GM21515 (cell line): ENCODE measurements around the gene ECT2.
"Not testable (repeated sequence)": the region's sequence is repeated elsewhere in the genome, so short reads cannot be mapped to it uniquely, and the experiment has no call there.

Source experiments
- ATAC-seq: cut with Tn5 transposase; IDR thresholded peaks from one replicate; pipeline ENCODE4 v1.9.1; 2021; ENCODE audit not compliant: unreplicated experiment

The ECT2 gene, protein sequence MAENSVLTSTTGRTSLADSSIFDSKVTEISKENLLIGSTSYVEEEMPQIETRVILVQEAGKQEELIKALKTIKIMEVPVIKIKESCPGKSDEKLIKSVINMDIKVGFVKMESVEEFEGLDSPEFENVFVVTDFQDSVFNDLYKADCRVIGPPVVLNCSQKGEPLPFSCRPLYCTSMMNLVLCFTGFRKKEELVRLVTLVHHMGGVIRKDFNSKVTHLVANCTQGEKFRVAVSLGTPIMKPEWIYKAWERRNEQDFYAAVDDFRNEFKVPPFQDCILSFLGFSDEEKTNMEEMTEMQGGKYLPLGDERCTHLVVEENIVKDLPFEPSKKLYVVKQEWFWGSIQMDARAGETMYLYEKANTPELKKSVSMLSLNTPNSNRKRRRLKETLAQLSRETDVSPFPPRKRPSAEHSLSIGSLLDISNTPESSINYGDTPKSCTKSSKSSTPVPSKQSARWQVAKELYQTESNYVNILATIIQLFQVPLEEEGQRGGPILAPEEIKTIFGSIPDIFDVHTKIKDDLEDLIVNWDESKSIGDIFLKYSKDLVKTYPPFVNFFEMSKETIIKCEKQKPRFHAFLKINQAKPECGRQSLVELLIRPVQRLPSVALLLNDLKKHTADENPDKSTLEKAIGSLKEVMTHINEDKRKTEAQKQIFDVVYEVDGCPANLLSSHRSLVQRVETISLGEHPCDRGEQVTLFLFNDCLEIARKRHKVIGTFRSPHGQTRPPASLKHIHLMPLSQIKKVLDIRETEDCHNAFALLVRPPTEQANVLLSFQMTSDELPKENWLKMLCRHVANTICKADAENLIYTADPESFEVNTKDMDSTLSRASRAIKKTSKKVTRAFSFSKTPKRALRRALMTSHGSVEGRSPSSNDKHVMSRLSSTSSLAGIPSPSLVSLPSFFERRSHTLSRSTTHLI

DNA sequence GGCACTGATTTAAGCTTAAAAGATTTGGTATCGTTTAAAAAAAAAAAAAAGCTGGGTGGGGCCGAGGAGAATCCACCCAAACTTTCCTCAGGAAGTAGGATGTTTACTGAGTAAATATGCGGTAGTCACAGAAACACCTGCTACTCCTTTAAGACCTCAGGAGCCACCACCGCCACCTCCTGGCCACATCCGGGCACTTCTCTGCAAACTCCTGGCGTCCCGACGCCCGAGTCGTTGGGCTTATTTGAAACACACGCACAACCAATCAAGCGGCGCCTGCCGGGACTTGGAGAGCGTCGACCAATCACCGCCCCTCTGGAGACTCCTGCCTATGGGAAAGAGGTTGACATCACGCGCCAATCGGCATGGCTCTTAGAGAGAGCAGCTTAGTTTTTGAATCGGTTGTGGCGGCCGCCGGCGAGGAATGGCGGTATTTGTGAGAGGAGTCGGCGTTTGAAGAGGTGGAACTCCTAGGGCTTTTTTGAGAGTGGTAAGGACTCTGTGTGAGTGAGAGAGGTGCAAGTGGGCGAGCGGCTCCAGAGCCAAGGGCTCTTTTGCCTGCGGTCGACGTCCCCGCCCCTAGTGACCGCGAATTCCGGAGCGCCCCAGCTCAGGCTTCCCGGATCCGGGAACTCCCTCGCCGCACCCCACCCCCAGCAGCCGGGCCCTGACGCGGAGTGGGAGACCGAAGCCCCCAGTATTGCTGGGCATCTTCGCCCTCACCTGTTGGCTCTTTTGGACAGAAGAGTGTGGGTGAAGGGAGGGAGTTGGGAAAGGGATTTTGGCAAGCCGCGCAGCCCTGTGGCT, at the start of gene ECT2:
ECT2 (plus strand) TSS at position 359 of the 807 bp plus-strand sequence. CDS start 3,805 bp downstream, outside the sequence.
- peak; percentile 97 for ATAC-seq

DNA sequence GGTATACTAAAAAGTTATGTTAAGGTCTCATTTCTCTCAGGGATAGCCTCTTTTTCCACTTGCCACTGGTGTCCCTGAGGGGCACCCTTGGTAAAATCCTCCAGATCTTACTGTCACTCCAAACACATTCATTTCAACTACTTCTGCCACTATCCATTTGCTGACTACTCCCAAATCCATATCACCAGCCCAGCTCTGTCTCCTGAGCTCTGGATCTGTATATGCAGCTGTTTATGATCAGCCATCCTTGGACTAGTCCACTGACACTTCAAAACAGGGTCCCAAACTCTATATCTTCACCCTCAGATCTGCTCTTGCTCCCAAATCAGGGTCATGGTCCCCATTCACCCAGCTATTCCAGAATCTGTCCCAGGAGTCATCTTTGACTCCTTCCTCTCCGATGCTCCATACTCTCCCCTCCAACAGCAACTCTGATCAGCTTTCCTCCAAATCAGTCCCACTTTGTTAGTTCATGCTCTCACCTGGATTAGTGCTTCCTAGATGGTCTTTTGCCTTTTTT, 49.5 kb upstream of the ECT2 start:
- no peak for ATAC-seq

DNA sequence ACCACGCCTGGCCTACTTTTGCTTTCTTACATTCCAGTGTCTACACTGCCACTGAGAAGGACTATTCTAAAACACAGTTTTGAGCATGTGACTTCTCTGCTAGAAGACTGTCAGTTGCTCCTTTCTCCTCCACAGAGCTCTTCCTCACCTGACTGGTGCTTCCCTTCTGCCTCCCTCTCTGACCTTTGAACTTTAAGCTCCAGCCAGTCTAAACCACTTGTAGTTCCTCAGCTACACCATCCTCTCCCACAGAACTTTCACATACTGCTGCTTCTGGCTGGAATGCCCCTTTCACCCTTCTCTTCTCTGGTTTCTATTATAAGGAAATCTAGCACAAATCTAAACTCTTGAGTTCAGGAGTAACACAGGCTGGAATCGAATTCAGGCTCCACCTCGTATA, 48.8 kb upstream of the ECT2 start:
- ATAC-seq = no peak

DNA sequence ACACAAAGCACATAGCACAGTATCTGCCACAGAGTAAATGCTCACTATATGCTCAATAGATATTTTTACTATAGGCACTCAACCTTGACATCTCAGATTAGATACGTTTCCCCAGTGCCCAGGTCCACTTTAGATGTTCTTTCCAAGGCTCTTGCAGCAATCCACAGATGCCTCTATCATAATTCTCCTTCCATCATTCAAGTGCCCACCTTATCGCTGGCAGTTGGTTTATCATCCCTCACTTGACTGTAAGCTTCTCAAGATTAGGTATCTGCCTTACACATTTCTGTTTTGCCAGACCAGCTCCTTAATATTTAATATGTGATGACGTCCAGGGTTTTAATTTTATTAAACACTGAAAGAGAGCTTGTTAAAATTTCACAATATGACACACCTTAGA, 48.3 kb upstream of the ECT2 start:
- no peak for ATAC-seq

DNA sequence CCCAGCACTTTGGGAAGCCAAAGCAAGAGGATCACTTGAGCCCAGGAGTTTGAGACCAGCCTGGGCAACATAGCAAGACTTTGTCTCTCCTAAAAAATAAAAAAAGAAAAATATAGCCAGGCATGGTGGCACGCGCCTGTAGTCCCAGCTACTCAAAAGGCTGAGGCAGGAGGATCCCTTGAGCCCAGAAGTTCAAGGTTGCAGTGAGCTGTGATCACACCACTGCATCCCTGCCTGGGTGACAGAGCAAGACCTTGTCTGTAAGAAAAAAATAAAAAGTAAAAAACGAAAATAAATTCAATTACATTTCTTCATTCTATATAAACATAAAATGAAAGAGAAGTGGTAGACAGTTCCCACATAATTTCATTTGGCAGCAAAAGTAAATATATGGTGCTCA, 47.8 kb upstream of the ECT2 start:
- not testable (repeated sequence) for ATAC-seq

DNA sequence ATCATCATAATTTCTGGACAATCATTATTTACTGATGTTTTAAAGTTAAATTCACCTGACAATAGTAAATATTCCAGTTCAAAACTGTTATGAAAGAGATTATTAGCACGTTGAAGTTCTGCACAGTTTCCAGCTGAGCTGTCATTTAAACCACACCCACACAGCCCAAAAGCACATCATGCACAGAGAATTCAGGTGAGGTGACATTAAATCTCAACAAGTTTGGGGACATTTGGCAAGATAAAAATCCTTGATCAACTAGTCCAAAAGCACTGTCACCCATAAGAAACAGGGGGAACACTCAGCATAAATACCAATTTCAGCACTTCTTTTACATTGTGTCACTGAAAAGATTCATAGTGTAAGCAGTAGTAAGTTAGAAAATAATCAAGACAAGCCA, 46.5 kb upstream of the ECT2 start:
- ATAC-seq = no peak

DNA sequence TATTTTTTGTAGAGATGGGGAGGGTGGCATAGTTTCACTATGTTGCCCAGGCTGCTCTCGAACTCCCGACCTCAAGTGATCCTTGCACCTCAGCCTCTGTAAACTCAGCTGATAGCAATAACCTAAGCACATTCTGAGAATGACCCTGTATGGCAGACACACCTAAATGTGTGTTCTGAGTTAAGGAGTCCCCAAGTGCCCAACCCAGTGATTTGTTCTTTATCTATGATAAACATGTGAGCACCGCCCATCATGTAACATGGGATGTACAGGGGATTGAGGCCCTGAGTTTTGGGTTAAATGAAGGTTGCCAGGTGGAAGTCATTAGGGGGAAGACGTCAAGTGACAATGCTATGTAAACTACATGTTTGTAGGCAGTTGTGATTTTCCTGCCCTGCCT, 45.4 kb upstream of the ECT2 start:
- no peak for ATAC-seq

DNA sequence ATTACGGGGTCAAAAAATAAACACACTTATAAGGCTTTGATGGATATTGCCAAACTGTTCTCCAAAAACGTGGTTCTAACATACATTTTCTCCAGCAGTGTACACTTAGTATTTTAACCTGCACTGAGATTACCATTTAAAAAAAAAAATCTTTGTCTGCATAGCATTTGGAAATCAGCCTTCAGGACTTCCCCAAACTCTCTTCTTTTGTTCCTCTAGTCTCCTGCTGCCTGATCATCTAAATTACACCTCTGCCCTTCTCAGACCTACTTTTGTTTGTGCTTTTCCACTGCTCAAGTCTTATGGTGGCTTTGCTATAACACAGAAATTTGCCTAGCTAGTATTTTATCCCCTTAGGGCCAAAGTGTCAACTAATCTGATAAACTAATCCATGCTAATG, 43.5 kb upstream of the ECT2 start:
- ATAC-seq = no peak

DNA sequence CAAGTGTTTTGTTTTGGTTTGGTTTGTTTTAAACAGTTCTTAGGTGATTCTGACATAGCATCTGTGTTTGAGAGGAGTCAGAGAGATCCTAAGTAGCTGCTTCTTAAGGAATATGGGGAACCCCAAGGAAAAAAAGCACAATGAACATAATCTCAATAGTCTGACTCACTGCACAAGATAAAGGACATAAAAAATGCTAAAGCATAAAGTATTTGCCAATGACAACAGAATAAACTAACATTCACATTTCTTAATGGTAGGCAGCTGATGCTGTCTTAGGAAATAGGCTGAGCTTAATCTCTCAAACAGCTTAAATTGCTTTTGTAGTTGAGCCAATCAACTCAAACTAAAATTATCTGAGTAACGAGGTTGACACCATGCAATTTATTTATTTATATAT, 42.6 kb upstream of the ECT2 start:
- no peak for ATAC-seq

DNA sequence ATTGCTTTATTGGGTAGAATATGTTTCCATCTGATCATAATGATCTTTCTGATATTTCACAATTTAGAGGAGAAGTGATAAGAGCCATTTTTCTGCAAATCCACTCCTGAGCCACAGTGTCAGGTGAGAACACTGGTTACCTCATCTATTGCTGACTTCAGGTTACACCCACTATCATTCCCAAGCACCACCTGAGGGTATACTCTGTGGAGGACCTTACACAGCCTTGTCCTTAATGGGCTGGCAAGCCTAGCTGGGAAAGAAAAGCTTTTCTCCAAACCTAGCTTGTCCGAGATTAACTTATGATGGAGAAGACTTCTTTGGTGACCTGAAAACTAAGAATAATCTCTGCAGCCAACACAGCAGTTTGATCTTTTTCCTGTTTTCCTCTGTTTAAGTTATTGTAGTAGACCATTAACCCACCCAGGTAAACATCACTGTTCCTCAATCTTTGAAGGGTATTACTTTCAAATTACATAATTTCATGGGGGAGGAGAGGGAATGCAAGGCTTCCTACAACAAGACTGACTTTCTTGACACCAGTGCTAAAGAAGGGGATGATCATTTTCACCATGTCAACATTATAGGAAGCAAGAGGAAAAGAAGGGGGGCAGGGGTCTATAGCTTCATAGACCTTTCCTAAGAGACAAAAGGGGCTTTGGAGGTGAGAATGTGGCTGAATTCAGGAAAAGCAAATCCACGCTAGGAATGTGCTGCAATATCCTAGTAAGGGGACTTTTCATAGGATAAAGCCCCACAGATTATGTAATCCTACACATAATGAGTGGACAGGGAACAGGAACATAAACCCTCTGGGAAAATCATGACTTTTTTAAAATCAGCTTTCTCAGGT, 41.4 kb upstream of the ECT2 start:
- ATAC-seq = no peak

DNA sequence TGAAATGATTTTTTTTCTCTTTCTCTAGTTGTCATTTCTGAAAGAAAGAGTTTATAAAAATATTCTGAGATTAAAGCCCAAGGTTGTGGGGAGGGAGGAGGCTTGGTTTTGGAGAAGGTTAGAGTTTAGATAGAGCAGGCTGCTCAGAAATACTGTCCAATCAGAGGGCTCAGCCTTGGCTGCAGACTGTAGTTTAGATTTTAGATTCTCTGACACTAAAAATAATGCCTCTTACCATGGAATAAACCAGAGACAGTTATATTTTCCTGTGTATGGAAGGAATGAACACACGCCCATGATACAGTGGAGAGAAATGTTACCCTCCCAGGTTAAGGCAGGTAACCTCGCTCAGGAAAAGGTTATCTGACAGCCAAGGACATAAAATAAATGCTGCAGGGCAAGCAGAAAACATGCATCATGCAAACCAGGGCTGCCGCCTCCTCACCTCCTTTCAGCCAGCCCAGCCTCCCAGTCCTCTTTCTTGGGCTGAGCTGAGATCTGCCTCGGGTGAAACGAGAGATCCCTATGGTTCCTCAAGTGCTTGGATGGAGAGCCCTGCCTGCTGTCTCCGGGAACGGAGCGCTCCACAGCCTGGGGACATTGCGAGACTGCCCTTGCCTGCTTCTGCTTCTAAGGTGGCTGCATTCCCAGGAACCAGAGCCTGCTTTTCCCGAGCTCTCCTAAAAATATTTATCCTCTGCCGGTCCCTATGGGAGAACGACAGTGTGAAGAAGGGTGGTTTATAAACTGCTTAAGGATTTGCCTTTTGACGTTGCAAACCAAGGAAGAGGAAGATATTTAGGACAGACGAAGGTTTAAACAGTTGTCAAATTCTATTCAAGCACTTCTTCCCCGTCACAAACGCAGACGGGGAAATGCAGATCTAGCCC, 40.5 kb upstream of the ECT2 start:
- no peak for ATAC-seq

DNA sequence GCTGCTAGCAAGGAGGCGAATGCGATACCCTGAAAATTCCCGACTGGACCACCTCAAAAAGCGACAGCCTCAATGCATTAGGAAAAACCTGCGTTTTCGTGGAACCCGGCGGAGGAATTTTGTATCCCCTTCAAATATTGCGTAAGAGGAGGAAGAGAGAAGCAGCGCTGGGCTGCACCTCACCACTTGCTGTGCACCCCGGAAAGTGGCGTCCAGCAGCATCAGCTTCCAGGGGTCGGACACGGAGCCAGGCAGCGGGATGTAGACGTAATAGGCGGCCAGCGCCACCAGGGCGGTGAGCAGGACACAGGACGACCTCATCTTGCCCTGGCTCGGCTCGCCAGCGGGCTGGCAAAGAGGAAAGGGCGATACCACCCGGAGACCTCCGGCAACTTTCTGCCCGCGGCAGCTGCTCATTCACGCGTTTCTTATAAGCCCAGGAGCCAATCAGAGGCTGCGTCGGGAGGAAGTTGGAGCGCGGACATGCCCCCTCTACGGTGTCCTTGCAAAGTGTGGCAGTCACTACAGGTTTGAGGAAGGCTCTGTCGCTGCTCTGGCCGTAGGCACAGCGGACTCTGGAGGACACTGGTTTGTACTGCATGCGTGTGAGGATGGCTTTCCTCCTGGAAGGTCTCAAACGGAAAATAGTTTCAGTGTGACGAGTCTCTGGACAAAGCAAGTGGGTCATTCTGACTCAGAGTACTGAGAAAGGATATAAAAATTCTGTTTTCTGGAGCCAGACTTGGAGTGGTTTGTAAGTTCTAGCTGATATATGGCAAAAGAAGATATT, 39.7 kb upstream of the ECT2 start, which contains the start of gene NCEH1:
NCEH1 (minus strand) TSS at position 404 of the 790 bp plus-strand sequence; CDS start at position 321, 83 bp downstream.
- peak; percentile 100 for ATAC-seq

DNA sequence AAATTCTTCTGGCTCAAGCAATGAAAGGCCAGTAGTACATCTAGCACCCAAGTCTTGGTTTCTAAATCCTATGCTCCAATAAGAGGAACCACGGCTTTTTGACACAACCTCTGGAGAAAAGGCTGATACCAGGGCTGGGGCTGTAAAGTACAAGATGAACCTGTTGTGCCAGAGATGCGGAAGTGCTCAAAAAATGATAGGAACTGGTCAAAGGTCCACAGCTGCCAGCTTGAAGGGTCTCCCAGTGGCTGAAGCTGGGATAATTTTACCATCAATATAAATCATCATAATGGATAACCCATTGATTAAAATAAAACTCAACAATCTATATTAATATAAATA, 39.1 kb upstream of the ECT2 start:
- peak; percentile 10 for ATAC-seq

DNA sequence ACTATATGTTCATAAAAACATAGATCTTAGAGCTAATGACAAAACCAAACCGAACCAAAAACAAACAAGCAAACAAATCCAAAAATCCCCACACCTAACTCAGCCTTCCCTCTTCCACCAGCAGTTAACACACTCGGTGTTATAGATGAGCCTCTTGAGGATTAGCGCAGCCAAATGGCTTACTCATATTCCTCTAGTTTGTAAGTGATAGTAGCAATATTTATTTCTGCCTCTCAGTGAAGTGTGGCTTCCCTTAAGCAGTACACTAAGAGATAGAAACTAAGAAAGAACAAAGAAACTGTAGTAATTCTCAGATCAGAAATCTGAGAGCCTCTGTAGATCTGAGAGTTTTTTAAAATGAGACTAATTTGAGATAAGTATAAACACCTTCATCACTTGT, 37.2 kb upstream of the ECT2 start:
- no peak for ATAC-seq

DNA sequence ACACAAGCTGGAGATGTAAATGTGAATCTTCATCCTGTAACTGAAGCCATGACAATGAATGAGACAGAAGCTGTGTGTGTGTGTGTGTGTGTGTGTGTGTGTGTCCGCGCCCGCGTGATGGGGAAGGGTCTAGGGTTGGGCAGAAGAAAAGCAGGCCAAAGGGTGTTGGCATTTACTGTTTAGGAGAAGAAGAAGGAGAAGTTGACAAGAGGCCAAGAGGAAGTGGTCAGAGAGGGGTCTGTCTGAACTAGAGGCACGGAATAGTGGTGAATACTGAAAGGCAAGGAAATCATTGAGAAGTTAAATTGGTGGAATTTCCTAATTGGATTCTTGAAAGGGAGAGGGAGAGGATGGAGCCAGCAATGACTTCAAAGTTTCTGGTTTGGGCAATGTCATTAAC, 34.0 kb upstream of the ECT2 start:
- no peak for ATAC-seq

DNA sequence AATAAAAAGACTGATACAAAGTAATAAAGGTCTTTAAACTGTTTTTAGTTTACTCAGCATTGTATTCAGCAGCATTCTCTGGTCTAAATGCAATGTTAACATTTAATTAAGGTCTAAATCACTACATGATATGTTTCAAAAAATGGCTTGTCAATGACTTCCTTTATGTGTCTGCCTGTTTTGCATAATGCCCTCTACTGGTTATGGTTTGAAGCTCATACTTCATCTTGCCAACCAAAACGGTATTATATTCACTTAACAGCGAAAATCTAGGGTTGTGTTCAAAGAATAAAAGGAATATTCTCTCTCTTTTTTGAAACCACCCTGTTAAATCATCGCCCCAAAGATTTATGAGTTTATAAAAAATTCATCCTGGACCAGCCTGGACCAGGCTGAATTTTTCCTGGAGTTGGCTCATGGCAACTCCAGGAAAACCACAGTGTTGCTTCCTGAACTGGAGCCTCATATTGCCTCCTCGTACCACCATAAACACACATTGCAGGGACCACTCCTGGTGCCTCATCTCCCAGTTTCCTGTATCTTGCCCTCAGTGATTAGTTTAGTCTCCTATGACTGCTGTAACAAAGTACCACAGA, 32.9 kb upstream of the ECT2 start:
- no peak for ATAC-seq

DNA sequence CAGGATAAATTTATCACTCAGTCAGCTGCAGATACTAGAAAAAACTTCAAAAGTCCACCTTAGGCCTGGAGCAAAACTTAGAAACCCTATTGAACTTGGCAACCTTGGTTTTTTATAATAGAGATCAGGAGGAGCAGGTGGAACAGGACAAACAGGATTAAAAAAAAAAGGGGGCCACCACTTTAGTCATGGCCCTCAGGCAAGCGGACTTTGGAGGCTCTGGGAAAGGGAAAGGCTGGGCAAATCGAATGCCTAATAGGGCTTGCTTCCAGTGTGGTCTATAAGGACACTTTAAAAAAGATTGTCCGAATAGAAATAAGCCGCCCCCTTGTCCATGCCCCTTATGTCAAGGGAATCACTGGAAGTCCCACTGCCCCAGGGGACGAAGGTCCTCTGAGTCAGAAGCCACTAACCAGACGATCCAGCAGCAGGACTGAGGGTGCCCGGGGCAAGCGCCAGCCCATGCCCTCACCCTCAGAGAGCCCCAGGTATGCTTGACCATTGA, 27.9 kb upstream of the ECT2 start:
- ATAC-seq = not testable (repeated sequence)

DNA sequence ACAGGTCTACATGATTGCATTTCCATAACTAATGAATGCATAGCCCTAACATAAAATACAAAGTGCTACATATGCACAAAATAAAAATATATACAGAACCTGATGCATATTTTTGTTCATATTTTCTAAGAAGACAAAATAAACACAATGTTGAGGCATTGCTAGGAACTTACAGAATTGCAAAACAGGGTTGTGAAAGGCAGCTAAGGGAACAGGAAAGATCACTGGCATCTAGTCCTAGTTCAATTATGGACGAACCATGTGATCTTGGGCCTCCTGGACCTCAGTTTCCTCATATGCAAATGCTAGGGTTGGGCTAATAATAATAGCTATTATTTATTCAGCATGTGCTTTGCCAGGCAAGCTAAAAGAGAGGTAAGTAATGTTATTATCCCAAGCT, 24.1 kb upstream of the ECT2 start:
- no peak for ATAC-seq
